HG03103 (cell line): Measurements from ENCODE around the gene MS4A15.
A peak's percentile ranks its signal among the peaks of the same experiment; 100 is the strongest.

Experiments
- ATAC-seq: cut with Tn5 transposase; IDR thresholded peaks from one replicate; pipeline ENCODE4 v1.9.1; 2021; ENCODE audit warnings: low read depth; ENCODE audit not compliant: unreplicated experiment

The MS4A15 gene

DNA sequence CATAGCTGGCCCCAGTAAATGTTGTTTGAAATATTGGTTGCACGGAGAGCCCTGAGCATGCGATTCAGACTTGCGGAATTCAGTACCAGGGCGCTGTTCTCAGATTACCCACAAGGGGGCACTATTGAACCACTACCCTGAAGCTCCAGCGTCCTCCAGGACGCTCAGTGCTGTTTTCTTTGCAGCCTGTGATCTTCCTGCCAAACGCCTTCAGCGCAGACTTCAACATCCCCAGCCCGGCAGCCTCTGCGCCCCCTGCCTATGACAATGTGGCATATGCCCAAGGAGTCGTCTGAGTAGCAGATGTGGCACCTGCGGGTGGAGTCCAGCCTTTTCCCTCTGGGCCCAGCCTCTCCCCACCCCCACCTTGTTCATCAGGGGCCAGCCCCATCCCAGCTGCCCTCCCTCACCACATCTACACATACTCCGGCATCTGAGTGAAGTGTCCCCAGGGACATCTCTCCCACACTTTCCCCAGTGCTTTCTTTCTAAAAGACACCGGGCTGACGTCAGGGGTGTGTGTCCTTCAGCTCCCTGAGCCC is 18.8 kb downstream of the MS4A15 start:
- ATAC-seq = peak; percentile 65

DNA sequence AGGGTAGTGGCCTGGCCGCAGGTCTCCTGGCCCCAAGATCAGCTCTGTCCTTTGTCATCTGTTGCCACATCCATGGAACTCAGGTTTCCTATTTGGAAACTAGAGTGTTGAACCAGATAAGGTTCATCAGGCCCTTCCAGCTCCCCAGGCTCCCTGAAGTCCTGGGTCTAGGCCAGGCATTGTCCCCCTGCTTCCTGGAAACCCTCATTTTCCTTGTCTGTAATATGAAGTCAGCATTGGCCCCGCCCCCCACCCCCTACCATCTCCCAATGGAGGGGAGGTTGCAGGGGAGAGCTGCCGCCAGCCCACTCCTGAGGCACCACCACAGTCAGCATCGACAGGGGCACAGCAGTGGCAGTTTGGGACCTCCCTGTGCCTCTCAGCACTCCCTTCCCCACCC is 19.5 kb downstream of the MS4A15 start:
- no peak for ATAC-seq

DNA sequence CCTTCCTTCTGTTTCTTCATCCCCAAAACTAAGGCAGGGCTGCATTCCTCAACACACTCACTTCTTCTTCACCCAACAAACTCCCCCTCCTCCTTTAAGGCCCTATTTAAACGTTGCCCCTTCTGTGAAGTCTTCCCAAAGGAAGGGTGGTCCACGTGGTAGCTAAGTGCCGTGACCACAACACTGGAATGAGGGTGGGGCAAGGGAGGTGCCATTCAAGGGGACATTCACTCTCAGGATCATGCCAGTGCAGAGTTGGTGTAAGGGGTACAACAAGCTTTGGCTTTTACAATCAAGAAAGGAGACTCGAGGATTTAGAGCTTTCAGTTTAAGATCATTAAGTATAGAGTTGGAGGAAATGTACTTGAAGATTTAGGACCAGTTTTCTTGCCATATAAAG is 20.4 kb downstream of the MS4A15 start:
- ATAC-seq = no peak

DNA sequence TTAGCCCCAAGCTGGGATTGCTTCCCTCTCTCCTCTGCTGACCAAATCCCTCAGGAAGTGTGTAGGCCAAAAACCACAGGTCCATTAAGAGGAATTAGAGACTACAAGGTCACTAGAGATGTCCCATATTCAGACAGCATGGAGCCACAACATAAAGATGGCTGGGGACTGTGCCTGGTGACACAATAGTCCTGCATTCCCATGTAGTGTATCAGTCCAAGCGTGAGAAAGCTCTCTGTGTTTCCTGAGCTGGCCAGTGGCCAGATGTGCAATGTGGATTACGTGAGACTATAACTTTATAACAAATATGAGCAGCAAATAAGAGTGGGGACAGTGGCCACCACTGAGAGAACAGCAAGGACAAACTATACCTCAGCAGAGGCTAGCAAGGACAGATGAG is 20.9 kb downstream of the MS4A15 start:
- ATAC-seq = no peak

DNA sequence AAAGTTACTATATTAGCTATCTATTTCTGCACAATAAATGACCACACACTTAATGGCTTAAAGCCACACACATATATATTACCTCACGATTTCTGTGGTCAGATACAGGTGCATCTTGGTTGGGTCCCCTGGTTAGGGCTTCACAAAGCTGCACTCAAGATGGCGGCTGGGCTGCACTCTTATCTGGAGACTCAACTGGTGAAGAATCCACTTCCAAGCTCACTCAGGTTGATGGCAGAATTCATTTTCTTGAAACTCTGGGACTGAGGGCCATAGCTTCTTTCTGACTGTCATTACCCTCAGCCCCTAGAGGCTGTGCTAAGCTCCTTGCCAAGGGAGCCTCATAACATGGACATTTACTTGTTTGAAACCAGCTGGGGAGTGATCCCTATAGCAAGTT is 23.4 kb downstream of the MS4A15 start:
- ATAC-seq = no peak

DNA sequence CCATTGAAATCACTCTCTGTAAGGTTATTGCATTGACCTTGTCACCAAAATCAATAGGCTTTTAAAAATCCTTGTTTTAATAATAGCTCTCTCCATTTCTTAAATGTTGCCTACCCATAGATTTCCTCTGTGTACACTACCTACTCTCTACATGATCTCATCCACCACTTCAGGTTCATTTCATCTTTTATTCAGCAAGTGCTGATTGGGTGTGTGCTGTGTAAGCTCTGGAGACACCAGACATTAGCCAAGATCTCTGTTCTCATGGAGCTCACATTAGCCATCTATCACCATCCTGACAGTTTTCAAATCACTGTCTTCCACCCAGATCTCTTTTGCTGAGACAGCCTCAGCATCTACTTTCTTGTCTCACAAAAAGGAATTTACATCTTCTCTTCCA is 24.1 kb downstream of the MS4A15 start:
- no peak for ATAC-seq

DNA sequence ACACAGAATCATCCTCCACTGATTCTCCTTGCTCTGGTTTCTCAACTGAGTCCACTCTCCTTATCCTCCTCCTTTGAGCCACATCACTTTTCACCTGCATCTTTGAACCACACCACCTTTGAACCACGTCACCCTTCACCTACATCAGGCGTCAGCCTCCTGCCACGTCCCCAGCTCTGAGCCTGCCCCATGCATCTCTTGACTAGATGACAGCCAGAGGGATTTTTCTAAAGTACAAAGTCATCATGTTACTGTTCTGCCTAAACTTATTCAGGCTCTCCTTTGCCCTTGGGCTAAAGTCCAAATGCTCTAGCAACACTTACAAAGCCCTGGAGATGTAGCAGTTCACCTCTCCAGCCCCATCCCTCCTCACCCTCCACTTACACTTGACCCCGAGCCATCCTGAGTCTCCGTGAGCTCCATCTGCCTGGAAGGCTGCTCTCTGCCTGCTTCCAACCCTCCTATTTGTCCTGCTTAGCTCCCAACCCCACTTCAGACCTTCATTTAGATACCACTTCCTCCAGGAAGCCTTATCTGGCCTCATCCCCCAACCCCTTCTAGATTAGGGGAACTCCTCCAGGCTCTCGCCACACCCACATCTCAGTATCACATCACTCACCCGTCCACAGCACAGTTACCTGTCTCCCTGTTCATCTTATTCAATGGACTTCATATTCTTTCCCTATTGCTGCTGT is 24.8 kb downstream of the MS4A15 start:
- ATAC-seq = no peak

DNA sequence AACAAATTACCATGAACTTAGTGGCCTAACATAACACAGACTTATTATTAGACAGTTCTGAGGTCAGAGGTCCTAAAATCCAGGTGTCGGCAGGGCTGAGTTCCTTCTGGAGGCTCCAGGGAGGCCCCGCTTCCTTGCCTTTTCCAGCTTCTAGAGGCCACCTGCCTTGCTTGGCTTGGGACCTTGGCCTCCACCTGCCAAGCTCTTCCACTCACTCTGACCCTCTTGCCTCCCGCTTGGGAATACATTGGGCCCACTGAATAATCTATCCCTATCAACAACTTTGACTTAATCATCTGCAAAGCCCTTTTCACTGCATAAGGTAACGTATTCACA is 25.3 kb downstream of the MS4A15 start:
- ATAC-seq = no peak

DNA sequence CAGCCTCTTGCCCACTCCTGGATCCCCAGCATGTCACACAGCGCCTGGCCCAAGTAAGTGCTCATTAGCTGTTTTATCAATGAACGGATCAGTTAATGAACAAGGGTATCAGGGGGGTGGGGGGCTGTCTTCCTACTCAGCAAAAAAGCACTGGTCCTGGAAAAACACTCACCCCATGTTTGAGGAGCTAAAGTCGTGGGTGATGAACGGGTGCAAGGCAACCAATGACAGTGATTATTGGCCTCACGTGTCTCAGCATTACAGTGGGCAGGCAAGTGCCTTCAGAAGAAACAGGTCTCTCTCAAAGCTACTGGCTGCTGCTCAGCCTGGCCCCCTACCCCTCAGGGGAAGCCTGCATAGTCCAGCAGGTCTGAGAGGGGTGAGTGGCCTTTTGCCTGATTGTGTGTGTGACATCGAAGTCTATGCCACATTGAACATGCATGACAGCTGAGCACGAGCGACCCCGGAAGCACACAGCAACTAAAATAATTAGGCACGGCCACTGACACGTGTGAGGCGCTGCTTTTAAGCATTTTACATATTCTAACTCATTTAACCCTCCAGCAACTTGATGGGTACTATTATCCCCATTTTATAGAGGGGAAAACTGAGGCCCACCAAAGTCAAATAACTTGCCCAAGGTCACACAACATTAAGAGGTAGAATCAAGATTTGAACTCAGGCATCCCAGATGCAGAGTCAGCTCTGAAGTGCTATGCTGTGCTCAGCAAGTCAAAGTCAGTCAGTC is 25.9 kb downstream of the MS4A15 start:
- no peak for ATAC-seq

DNA sequence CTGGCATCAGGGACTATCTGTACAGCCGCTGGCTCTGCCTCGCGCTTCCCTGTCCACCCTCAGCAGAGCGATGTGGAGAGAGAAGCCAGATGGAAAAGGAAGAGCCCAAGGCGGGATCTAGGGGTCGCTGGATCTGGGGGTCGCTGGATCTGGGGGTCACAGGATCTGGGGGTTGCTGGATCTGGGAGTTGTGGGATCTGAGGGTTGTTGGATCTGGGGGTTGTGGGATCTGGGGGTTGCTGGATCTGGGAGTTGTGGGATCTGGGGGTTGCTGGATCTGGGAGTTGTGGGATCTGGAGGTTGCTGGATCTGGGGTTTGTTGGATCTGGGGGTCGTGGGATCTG is 26.4 kb downstream of the MS4A15 start:
- ATAC-seq = no peak

DNA sequence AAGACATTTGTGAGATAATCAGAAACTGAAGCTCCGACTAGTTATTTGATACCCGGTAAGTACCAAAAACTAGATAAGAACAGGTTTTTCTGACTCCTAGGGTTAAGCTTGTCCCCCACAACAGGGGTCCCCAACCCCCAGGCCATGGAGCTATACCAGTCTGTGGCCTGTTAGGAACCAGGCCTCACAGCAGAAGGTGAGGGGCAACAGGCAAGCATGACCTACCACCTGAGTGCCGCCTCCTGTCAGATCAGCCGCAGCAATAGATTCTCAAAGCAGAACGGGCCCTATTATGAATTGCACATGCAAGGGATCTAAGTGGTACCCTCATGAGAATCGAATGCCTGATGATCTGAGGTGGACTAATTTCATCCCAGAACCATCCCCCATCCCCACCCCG is 27.2 kb downstream of the MS4A15 start:
- ATAC-seq = no peak

DNA sequence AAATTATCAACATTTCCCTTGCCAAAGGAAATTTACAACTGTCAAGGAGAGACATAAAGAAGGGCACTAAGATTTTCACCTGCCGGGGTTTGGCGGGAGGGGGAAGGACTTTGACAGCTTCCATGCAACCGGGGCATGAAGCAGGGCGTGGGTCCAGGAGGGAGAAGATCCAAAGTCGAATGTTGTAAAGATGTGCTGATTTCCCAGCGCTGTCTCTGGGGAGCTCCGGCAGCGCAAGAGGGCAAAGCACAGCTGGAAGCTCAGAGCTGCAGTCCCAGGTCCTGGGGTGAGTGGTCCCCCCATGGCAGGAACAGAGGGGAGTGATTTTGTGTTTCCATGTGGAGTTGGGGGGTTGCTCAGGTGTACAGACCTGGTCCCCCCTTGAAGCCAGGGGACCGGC is 28.5 kb downstream of the MS4A15 start, which contains the start of gene MS4A10:
MS4A10 (plus strand) TSS at position 198 of the 400 bp plus-strand sequence. CDS start 5,003 bp downstream, outside the sequence.
- ATAC-seq = no peak

DNA sequence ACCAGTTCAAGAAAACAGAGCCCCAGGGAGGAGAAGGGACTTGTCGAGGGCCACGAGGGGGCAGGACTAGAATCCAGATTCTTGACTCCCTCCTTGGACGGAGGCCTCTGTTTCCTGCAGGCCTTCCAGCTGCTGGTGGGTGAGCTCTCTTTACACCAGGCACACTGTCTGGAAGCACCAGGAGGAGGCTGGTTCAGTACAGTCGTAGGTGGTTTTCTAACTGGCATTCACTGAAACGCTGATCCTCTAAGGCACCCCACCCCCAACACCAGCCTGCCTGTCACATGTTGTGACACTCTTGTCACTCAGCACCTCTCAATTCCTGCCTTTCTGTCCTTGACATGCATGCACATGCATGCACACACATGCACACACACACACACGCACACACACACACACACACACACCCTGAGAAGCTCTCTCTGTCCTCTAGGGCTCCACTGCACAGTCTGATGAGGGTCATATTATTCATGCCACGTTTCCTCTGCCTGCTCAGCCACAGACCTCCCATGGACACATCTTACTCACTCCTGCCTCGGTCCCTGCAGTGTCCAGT is 29.2 kb downstream of the MS4A15 start:
- no peak for ATAC-seq

DNA sequence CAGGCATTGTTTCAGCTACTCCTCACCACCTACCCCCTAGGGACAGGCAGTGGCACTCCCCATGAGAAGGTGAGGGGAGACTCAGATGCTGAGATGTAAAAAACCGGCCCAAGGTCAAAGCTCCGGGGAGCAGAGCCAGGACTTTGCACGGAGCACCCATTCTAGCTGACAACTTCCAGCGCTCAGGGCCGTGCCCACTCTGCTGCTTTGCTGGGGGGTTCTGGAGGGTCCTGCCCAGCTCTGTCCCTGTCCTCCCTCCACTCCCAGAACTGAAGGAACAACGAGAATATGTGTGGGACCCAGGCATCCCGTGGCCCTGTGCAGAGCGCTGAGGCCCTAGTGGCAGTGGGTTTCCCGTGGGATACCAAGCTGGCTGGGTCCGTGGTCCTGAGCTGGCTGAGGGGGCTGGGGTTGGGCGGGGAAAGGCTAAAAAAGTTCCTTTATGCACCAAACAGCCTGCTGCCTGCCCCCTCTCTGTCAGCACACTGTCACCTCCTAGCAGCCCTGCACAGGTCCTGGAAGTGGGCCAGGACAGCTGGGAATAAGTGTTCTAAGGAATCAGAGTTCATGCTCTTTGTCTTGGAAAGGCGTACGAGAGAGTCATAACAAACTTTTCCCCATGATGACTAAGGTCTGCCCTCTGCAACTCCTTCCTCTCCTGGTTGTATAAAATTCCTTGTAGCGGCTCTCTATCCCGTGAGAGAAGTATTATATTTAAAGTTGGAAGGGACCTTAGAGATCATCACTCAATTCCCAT is 30.3 kb downstream of the MS4A15 start:
- ATAC-seq = no peak

DNA sequence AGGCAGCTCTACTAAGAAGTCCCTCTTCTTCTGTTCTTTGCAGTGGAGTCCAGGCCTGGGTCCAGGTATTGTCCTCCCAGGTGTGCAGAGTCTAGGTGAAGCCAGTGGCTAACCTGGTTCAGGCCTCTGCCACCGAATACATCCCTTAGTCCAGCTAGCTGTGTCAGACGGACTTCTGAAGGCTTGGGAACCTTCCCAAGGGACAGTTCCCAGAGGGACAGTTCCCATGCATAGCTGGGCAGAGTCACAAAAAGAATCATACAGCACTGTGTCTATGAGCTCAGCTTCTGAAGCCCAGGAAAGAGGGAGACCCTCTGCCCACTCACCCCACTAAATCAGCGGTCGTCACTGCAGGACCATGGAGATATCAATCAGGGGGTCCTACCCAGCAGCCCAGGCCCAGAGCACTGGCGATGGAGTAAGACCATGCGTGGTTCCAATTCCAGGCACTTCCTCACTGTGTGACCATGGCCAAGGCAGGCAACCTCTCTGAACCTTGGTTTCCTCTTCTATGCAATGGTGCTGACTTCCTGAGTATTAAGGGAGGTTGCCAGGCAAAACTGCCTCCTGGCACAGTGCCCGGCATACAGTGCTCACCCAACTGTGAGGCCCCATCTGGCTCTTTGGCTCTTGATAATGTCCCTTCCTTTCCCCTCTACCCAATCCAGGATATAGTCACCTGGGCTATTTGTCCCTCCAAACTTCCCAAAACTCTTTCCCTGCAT is 31.9 kb downstream of the MS4A15 start:
- ATAC-seq = no peak

DNA sequence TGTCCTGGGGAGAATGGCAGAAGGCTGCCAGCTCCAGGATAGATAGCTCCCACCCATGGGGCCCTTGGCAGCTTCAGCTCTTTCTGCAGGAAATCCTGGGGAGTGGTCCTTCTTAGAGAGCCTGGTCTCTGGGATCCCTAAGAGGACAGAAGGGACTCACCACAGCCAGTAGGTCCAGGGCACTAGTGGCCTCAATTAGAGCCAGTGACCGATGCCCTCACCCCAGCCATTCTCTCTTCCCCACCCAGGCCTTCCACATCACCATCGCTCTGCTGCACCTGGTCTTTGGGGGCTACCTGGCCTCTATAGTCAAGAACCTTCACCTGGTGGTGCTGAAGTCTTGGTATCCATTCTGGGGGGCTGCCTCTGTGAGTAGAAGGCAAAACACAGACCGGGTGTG is 34.1 kb downstream of the MS4A15 start:
- no peak for ATAC-seq

DNA sequence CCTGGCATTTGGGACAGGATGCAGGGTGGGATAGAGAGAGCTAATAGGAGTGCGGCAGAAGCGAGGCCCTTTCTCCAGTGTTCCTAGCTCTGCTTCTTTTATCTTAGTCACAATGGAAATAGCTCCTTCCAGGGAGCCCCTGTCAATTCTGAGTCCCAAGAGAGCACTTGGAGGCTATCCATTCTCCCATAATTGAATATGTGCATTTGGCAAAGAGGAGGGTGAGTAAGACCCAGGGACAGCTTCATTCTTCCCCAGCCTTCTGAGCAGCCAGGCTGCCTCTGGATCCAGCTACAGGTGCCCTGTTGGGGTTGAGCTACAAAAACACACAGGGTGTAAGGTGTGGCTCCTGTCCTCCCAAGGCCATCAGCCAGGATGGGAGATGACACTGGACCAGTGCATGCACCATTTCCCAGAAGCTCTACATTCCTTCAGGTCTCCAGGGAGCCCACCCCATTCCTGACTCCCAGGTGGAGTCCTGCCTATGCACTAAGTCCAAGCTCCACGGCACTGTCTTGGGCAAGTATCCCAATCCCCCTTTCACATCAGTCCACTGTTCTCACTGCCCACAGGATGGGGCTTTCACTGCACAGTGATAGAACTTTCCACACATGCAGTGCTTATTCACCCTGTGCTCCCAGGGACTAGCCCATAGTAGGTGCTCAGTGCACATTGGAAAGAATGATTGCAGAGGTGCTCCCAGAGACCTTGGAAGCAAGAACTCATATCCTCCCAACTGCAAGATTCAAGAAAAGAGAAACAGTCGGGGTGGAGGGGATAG is 34.7 kb downstream of the MS4A15 start:
- no peak for ATAC-seq

DNA sequence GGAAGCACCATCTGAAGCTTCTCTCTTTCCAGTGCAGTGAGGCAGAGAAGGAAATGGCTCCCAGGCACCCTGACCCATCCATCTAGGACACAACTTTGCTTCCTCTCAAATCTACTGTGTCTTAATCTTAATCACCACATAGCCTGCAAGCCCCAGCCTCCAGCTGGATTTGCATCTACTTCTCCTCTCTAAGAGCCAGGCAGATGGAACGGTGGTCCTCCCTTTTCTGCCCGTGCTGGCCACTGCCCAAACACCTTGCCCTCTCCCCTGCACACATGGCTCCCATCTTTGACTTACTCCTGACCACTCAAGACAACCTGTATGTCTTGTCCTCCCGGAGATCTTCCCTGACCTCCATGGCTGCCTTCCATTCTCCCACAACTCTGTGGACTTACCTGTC is 35.9 kb downstream of the MS4A15 start:
- no peak for ATAC-seq

DNA sequence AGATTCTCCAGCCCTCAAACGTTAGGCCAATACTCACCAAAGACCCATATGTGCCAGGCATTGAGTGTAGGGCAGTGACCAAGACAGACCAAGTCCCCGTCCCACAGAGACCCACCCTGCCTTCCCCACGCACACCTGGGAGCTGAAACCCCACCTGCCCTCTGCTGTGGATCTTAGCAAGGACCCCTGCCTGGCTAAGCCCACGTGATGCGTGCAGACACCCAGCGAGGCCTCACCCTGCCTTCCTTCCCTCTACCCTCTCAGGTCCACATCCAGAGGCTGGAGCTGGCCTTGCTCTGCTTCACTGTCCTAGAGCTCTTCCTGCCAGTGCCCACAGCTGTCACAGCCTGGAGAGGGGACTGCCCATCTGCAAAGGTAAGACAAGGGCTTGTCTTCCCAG is 38.6 kb downstream of the MS4A15 start:
- ATAC-seq = no peak
